IMR-90 (cell line): Measurements from ENCODE around the gene SHC1. TPM values are rescaled to one million over a fixed set of nuclear protein-coding genes. Genes with fewer than 3 reads are reported as not detected.

Experiments used
- ATAC-seq: fragments of 200-7000 bp; cut with Tn5 transposase; 2 replicates; pipeline ENCODE4 v1.9.1; 2020; ENCODE audit warnings: low read depth, mild to moderate bottlenecking, moderate library complexity
- BruUV-seq: library from RNA; stranded (reverse); fragments of 400-500 nt; replicated peaks from 2 replicates; lab custom pipeline; 2021; lab: Mats Ljungman, UMichigan
- CTCF ChIA-PET: fragments of 300-600 bp; formaldehyde crosslinking; extraction: SDS; loops from one replicate; lab custom pipeline; 2021; ENCODE audit warnings: antibody characterized with exemption; lab: Yijun Ruan, JAX
- POLR2A ChIA-PET: fragments of 300-600 bp; sonication (Branson Sonifier 250); formaldehyde crosslinking; loops from one replicate; lab custom pipeline; 2022; ENCODE audit warnings: antibody characterized with exemption; ENCODE audit not compliant: unreplicated experiment; lab: Charles Lee
- DNase-seq: peaks from one replicate; pipeline ENCODE4 v3.0.0; 2013
- H2AFZ ChIP-seq: replicated peaks from 2 replicates; pipeline ENCODE3; 2013; ENCODE audit warnings: low read length, mild to moderate bottlenecking; ENCODE audit not compliant: poor library complexity
- H2AK5ac ChIP-seq: 2 replicates; pipeline ENCODE4 v1.6.1; 2013; ENCODE audit warnings: low read depth, low read length, inconsistent platforms
- H2AK9ac ChIP-seq: replicated peaks from 2 replicates; pipeline ENCODE3; 2013; ENCODE audit warnings: mild to moderate bottlenecking, low read depth, low read length, moderate library complexity; ENCODE audit not compliant: poor library complexity
- H2BK120ac ChIP-seq: 2 replicates; pipeline ENCODE4 v1.6.1; 2013; ENCODE audit warnings: low read depth, low read length, inconsistent platforms
- H2BK15ac ChIP-seq: 3 replicates; pipeline ENCODE4 v1.6.1; 2013; ENCODE audit warnings: low read depth, low read length, inconsistent platforms
- H2BK20ac ChIP-seq: 2 replicates; pipeline ENCODE4 v1.6.1; 2013; ENCODE audit warnings: low read depth, mild to moderate bottlenecking, inconsistent platforms, low read length, moderate library complexity
- H2BK5ac ChIP-seq: 2 replicates; pipeline ENCODE4 v1.6.1; 2013; ENCODE audit warnings: mild to moderate bottlenecking, low read depth, low read length, inconsistent platforms; ENCODE audit not compliant: poor library complexity, severe bottlenecking
- H3K14ac ChIP-seq: replicated peaks from 2 replicates; pipeline ENCODE4 v1.6.1; 2013; ENCODE audit warnings: low read depth, low read length, inconsistent platforms
- H3K18ac ChIP-seq: 2 replicates; pipeline ENCODE4 v1.6.1; 2013; ENCODE audit warnings: low read depth, low read length, control low read depth
- H3K23ac ChIP-seq: 2 replicates; pipeline ENCODE4 v1.6.1; 2013; ENCODE audit warnings: low read depth, low read length, inconsistent platforms
- H3K27ac ChIP-seq: 2 replicates; pipeline ENCODE4 v1.5.1; 2013; ENCODE audit warnings: mild to moderate bottlenecking, control low read depth, low read length; ENCODE audit not compliant: insufficient read depth
- H3K27me3 ChIP-seq: 2 replicates; pipeline ENCODE4 v1.6.1; 2013; ENCODE audit warnings: low read length; ENCODE audit not compliant: control insufficient read depth, insufficient read depth
- H3K36me3 ChIP-seq: 2 replicates; pipeline ENCODE4 v1.6.1; 2013; ENCODE audit warnings: low read length, mixed read lengths; ENCODE audit not compliant: control insufficient read depth, insufficient read depth
- H3K4ac ChIP-seq: 2 replicates; pipeline ENCODE4 v1.6.1; 2013; ENCODE audit warnings: low read depth, low read length, inconsistent platforms
- H3K4me1 ChIP-seq: 2 replicates; pipeline ENCODE4 v1.6.1; 2013; ENCODE audit warnings: low read length, mixed read lengths; ENCODE audit not compliant: control insufficient read depth, insufficient read depth
- H3K4me2 ChIP-seq: 2 replicates; pipeline ENCODE4 v1.6.1; 2013; ENCODE audit warnings: low read depth, mild to moderate bottlenecking, control low read depth, low read length, moderate library complexity
- H3K4me3 ChIP-seq: 2 replicates; pipeline ENCODE4 v1.5.1; 2013; ENCODE audit warnings: low read depth, mild to moderate bottlenecking, control low read depth, low read length, moderate library complexity; ENCODE audit not compliant: insufficient read depth
- H3K56ac ChIP-seq: 2 replicates; pipeline ENCODE4 v1.6.1; 2013; ENCODE audit warnings: low read length, inconsistent platforms; ENCODE audit not compliant: insufficient read depth; ENCODE audit errors: extremely low read depth
- H3K79me1 ChIP-seq, 2 experiments: 2 replicates each; pipeline ENCODE4 v1.6.1; 2013; ENCODE audit warnings: low read length in 2 of 2, inconsistent platforms in 1 of 2, low read depth in 1 of 2
- H3K9ac ChIP-seq: 2 replicates; pipeline ENCODE4 v1.6.1; 2013; ENCODE audit warnings: low read depth, low read length, control low read depth
- H3K9me1 ChIP-seq: 2 replicates; pipeline ENCODE4 v1.6.1; 2013; ENCODE audit warnings: low read length, inconsistent platforms; ENCODE audit not compliant: insufficient read depth
- H3K9me3 ChIP-seq: 2 replicates; pipeline ENCODE4 v1.6.1; 2013; ENCODE audit warnings: low read length; ENCODE audit not compliant: control insufficient read depth, insufficient read depth
- H4K20me1 ChIP-seq: 2 replicates; pipeline ENCODE4 v1.6.1; 2013; ENCODE audit warnings: low read length, inconsistent platforms; ENCODE audit not compliant: insufficient read depth
- H4K5ac ChIP-seq: 2 replicates; pipeline ENCODE4 v1.6.1; 2013; ENCODE audit warnings: mild to moderate bottlenecking, low read depth, low read length, control low read depth
- H4K8ac ChIP-seq, 2 experiments: 2 replicates each; pipeline ENCODE4 v1.6.1; 2013; ENCODE audit warnings: low read depth in 2 of 2, low read length in 2 of 2, control low read depth in 1 of 2, inconsistent platforms in 1 of 2
- H4K91ac ChIP-seq: 2 replicates; pipeline ENCODE4 v1.6.1; 2013; ENCODE audit warnings: low read depth, low read length, inconsistent platforms; ENCODE audit not compliant: insufficient read depth
- BHLHE40 ChIP-seq: fragments of 150-350 bp; IDR thresholded peaks from 2 replicates; pipeline ENCODE4 v1.6.1; 2016; ENCODE audit warnings: mild to moderate bottlenecking, low read depth, low read length
- ELK1 ChIP-seq: fragments of 150-350 bp; IDR thresholded peaks from 2 replicates; pipeline ENCODE4 v1.6.1; 2016; ENCODE audit warnings: low read depth, mild to moderate bottlenecking, low read length, moderate library complexity, borderline replicate concordance
- NFE2L2 ChIP-seq: fragments of 150-350 bp; IDR thresholded peaks from 2 replicates; pipeline ENCODE4 v1.6.1; 2016; ENCODE audit warnings: low read depth, mild to moderate bottlenecking, low read length
- POLR2A ChIP-seq: IDR thresholded peaks from 2 replicates; pipeline ENCODE4 v1.6.1; 2012; ENCODE audit warnings: mild to moderate bottlenecking, low read depth, low read length
- RAD21 ChIP-seq: IDR thresholded peaks from 2 replicates; pipeline ENCODE4 v1.6.1; 2012; ENCODE audit warnings: low read length, improper control_type of control experiment
- RCOR1 ChIP-seq: IDR thresholded peaks from 2 replicates; pipeline ENCODE4 v1.6.1; 2012; ENCODE audit warnings: mild to moderate bottlenecking, low read length, improper control_type of control experiment; ENCODE audit not compliant: insufficient replicate concordance
- RFX5 ChIP-seq: IDR thresholded peaks from 2 replicates; pipeline ENCODE4 v1.8.0; 2012; ENCODE audit warnings: low read depth, mild to moderate bottlenecking, low read length, moderate library complexity
- SMC3 ChIP-seq: fragments of 150-350 bp; IDR thresholded peaks from 2 replicates; pipeline ENCODE4 v1.6.1; 2016; ENCODE audit warnings: low read depth, mild to moderate bottlenecking, antibody characterized with exemption, low read length, moderate library complexity
- WGBS, 2 experiments: methylation state at CpG; one replicate each; pipeline versions ENCODE4 v1.1.5 to v1.1.7; 2013; ENCODE audit warnings: missing lambda C conversion rate in 2 of 2; ENCODE audit not compliant: insufficient read length in 1 of 2; ENCODE audit errors: extremely low coverage in 2 of 2; 5-methylcytosine and 5-hydroxymethylcytosine counted together
- dilution Hi-C: fragments of 300-500 bp; cut with HindIII; formaldehyde crosslinking; loops from one replicate; pipeline ENCODE4 v1.14.3; 2018; ENCODE audit warnings: low sequenced_read_pairs; ENCODE audit not compliant: unreplicated experiment
- in situ Hi-C: fragments of 300-500 bp; cut with MboI; formaldehyde crosslinking; loops from 3 replicates; pipeline ENCODE4 v1.14.3; 2019; ENCODE audit warnings: low sequenced_read_pairs, inconsistent platforms, mixed read lengths
- intact Hi-C: fragments of 100-400 bp; cut with micrococcal nuclease; formaldehyde crosslinking; loops from 2 replicates; pipeline ENCODE4 v1.10.0; 2022
- polyA plus RNA-seq, 3 experiments: library from polyadenylated mRNA; depleted of rRNA; stranded (reverse); fragments of >200 nt; gene quantifications; 2 replicates each; pipeline ENCODE4 v1.2.3, GENCODE V29; 2012; ENCODE audit warnings: low replicate concordance in 1 of 3
- total RNA-seq: library from RNA; depleted of rRNA; stranded (reverse); fragments of >200 nt; gene quantifications from 2 replicates; pipeline ENCODE4 v1.2.3, GENCODE V29; 2012

Gene SHC1
- total and polyA plus RNA-seq, 2 of the 4 experiments (the other 2 are of a cell fraction) = 352 to 355 TPM

- Histone ChIP-seq H3K4me2 (no peak overlapping the region), H3K56ac (no peak overlapping the region), H2BK120ac (no peak overlapping the region), H2BK5ac (no peak overlapping the region), H3K4me3 (no peak overlapping the region), H3K36me3 (peaks cover 24% of the 10 kb centered on the region), H3K9me1 (peaks cover 2% of the 10 kb centered on the region; the same call in 1 of the 2 replicates), H2AK9ac (no peak overlapping the region), H3K23ac (no peak overlapping the region), H3K14ac (no peak overlapping the region), H2BK20ac (no peak overlapping the region), H4K8ac (no peak overlapping the region), H2BK15ac (no peak overlapping the region), H3K27ac (no peak overlapping the region), H2AFZ (no peak overlapping the region), H3K4ac (no peak overlapping the region), H3K79me1 (peaks cover 0 to 19% of the 10 kb centered on the region in 2 experiments; a peak in 2 of 4 replicates), H4K5ac (no peak overlapping the region), H3K9ac (no peak overlapping the region), H3K4me1 (peaks cover 9% of the 10 kb centered on the region; the same call in 1 of the 2 replicates), H2AK5ac (no peak overlapping the region), H4K91ac (no peak overlapping the region), H3K9me3 (no peaks in the 10 kb centered on the region), H3K18ac (no peak overlapping the region), H3K27me3 (no peaks in the 10 kb centered on the region), H4K20me1 (peaks cover 19% of the 10 kb centered on the region)
- in situ Hi-C loops = no loop called here
- TF ChIP-seq POLR2A (no peak), SMC3 (no peak), ELK1 (no peak), RFX5 (no peak), RAD21 (no peak), RCOR1 (no peak), NFE2L2 (no peak), BHLHE40 (no peak)
- ATAC-seq (no peak), DNase-seq (no peak)
- CTCF ChIA-PET = no interaction called here
- no TSS peak for BruUV-seq
- POLR2A ChIA-PET = no interaction called here
- dilution Hi-C loops = no loop called here
- intact Hi-C loops = no loop called here
- no CpG with 5 or more reads among the region's 8 CpGs for WGBS, 2 experiments
These were observed 43.1 kb upstream of the SHC1 start for GRCh38 chr1:155013632-155014031.
